ENCODE measurements around the gene TACC3. TPM values are rescaled to one million over a fixed set of nuclear protein-coding genes. Genes with fewer than 3 reads are reported as not detected.

The TACC3 gene
- total RNA-seq, 1 experiment from 2014 or later = 156 TPM

- Histone ChIP-seq H3K4ac (ENCODE audit: low read depth, low read length) (no peak overlapping the region), H2BK20ac (ENCODE audit: low read depth, low read length, poor library complexity, severe bottlenecking) (no peak overlapping the region), H3T11ph (ENCODE audit: low read length) (no peak overlapping the region), H3K27me3 (ENCODE audit: insufficient read depth, low read length) (no peaks in the 10 kb centered on the region), H2AK5ac (ENCODE audit: insufficient read length, low read length) (no peak overlapping the region), H3K18ac (ENCODE audit: insufficient read length, low read depth, low read length) (no peak overlapping the region), H4K20me1 (ENCODE audit: control insufficient read depth, insufficient read depth, insufficient read length) (no peaks in the 10 kb centered on the region), H3K56ac (ENCODE audit: insufficient read length, low read depth, low read length) (no peak overlapping the region), H3K9ac (ENCODE audit: extremely low read depth, insufficient read length, low read length) (no peak overlapping the region), H3K79me1 (ENCODE audit: insufficient read depth, low read depth, low read length, poor library complexity, severe bottlenecking) (no peaks in the 10 kb centered on the region), H4K8ac (replicated peaks; ENCODE audit: insufficient read length, low read depth, low read length) (no peak overlapping the region), H3K23ac (ENCODE audit: insufficient read length, low read depth, low read length) (no peak overlapping the region), H2AFZ (ENCODE audit: low read length) (no peak overlapping the region), H4K91ac (ENCODE audit: insufficient read length, low read depth, low read length) (no peak overlapping the region), H3K9me3 (ENCODE audit: control insufficient read depth, low read depth, low read length) (no peaks in the 10 kb centered on the region), H2BK120ac (ENCODE audit: low read depth, low read length, poor library complexity, severe bottlenecking) (no peak overlapping the region), H2BK15ac (ENCODE audit: low read depth, low read length) (no peak overlapping the region), H3K14ac (ENCODE audit: insufficient read depth, low read length) (no peak overlapping the region), H3K79me2 (ENCODE audit: insufficient read depth, low read length) (no peaks in the 10 kb centered on the region), H3K4me2 (ENCODE audit: insufficient read depth, insufficient read length, low read length) (no peak overlapping the region), H2BK12ac (ENCODE audit: insufficient read length, low read depth, low read length) (no peak overlapping the region), H3K4me1 (ENCODE audit: insufficient read depth, low read length) (no peaks in the 10 kb centered on the region; the same call in 1 of the 2 replicates), H3K23me2 (ENCODE audit: insufficient read length, low read depth, low read length, poor library complexity, severe bottlenecking) (no peaks in the 10 kb centered on the region), H2BK5ac (ENCODE audit: insufficient read length, low read length) (no peak overlapping the region), H3K27ac (ENCODE audit: insufficient read length, low read depth, low read length) (no peak overlapping the region), H4K5ac (ENCODE audit: insufficient read length, low read depth, low read length) (no peak overlapping the region)
- H3K36me3 Mint-ChIP-seq (ENCODE audit: insufficient read depth in 1 of 3, low read depth in 3 of 3) = no peaks in the 10 kb centered on the region
- peaks cover 14 to 28% of the 10 kb centered on the region in 2 experiments for H3K4me1 Mint-ChIP-seq
- H3K27ac Mint-ChIP-seq = peak overlapping the region in 1 of 3 experiments; percentile 63; a peak in 1 of 7 replicates
- no peaks in the 10 kb centered on the region for H3K9me3 Mint-ChIP-seq
- peaks cover 8% of the 10 kb centered on the region for H3K27me3 Mint-ChIP-seq (ENCODE audit: low read depth)
- no CpG with 5 or more reads among the region's 20 CpGs for WGBS (ENCODE audit: extremely low coverage, insufficient read length, low lambda C conversion rate)
- H3K4me3 Mint-ChIP-seq = no peak overlapping the region
- no peak for DNase-seq
- no peak for TF ChIP-seq CTCF (conservative IDR thresholded peaks at IDR 0.05)
Observed at GRCh38 chr4:1762264-1763010, 41.1 kb downstream of the TACC3 start.
